Neuronal stem cell (in vitro differentiated cells): ENCODE results near the gene CPNE5.

ENCODE experiments used
- DNase-seq: peaks from one replicate; pipeline ENCODE4 v3.0.0-alpha.2; 2013; ENCODE audit warnings: low spot score
- H2AFZ ChIP-seq: one replicate; pipeline ENCODE4 v1.6.1; 2013; ENCODE audit warnings: mild to moderate bottlenecking, low read length, inconsistent platforms
- H2AK5ac ChIP-seq: 2 replicates; pipeline ENCODE4 v1.6.1; 2013; ENCODE audit warnings: low read depth, mild to moderate bottlenecking, inconsistent platforms, low read length, moderate library complexity, mixed read lengths
- H2BK120ac ChIP-seq: 2 replicates; pipeline ENCODE4 v1.6.1; 2013; ENCODE audit warnings: low read depth, mild to moderate bottlenecking, inconsistent platforms, low read length, moderate library complexity, mixed read lengths
- H2BK12ac ChIP-seq: one replicate; pipeline ENCODE4 v1.6.1; 2013; ENCODE audit warnings: low read length, inconsistent platforms
- H2BK15ac ChIP-seq: 2 replicates; pipeline ENCODE4 v1.6.1; 2013; ENCODE audit warnings: mild to moderate bottlenecking, low read length, inconsistent platforms, mixed read lengths
- H2BK5ac ChIP-seq: one replicate; pipeline ENCODE4 v1.6.1; 2013; ENCODE audit warnings: inconsistent platforms, mild to moderate bottlenecking, low read length, moderate library complexity
- H3K14ac ChIP-seq: one replicate; pipeline ENCODE4 v1.6.1; 2013; ENCODE audit warnings: low read length, inconsistent platforms
- H3K18ac ChIP-seq: 2 replicates; pipeline ENCODE4 v1.6.1; 2013; ENCODE audit warnings: low read length, inconsistent platforms
- H3K23ac ChIP-seq: 2 replicates; pipeline ENCODE4 v1.6.1; 2013; ENCODE audit warnings: low read depth, mild to moderate bottlenecking, mixed read lengths, low read length, inconsistent platforms; ENCODE audit not compliant: poor library complexity
- H3K27ac ChIP-seq: replicated peaks from 3 replicates; pipeline ENCODE4 v1.5.1; 2013; ENCODE audit warnings: low read length, inconsistent platforms
- H3K27me3 ChIP-seq, 3 experiments: 2 replicates each; pipeline ENCODE4 v1.6.1; 2013; ENCODE audit warnings: low read length in 3 of 3, mild to moderate bottlenecking in 2 of 3, inconsistent platforms in 1 of 3, low read depth in 1 of 3, mixed read lengths in 1 of 3, moderate library complexity in 1 of 3; ENCODE audit not compliant: control insufficient read depth in 3 of 3, insufficient read depth in 3 of 3
- H3K36me3 ChIP-seq, 2 donors: replicated peaks in 1 of 2; 2 replicates each; pipeline ENCODE4 v1.6.1; 2013; ENCODE audit warnings: low read length in 2 of 2; ENCODE audit not compliant: control insufficient read depth in 2 of 2, insufficient read depth in 2 of 2
- H3K4ac ChIP-seq: 2 replicates; pipeline ENCODE4 v1.6.1; 2013; ENCODE audit warnings: inconsistent platforms, mild to moderate bottlenecking, low read length, moderate library complexity
- H3K4me1 ChIP-seq, 2 donors: 1 replicate in 1 of 2; 2 replicates in 1 of 2; pipeline ENCODE4 v1.6.1; 2013; ENCODE audit warnings: low read length in 2 of 2, low read depth in 1 of 2; ENCODE audit not compliant: control insufficient read depth in 2 of 2, insufficient read depth in 1 of 2
- H3K4me2 ChIP-seq: one replicate; pipeline ENCODE4 v1.6.1; 2013; ENCODE audit warnings: mild to moderate bottlenecking, low read length, inconsistent platforms; ENCODE audit not compliant: insufficient read depth, poor library complexity, severe bottlenecking
- H3K4me3 ChIP-seq, 2 donors: 2 replicates each; pipeline ENCODE4 v1.5.1; 2013; ENCODE audit warnings: low read length in 2 of 2, mild to moderate bottlenecking in 2 of 2, inconsistent platforms in 1 of 2, moderate library complexity in 1 of 2
- H3K79me1 ChIP-seq: one replicate; pipeline ENCODE4 v1.6.1; 2013; ENCODE audit warnings: low read depth, mild to moderate bottlenecking, inconsistent platforms, low read length, moderate library complexity
- H3K9ac ChIP-seq: one replicate; pipeline ENCODE4 v1.6.1; 2013; ENCODE audit warnings: mild to moderate bottlenecking, low read depth, low read length, inconsistent platforms; ENCODE audit not compliant: poor library complexity
- H3K9me3 ChIP-seq, 2 donors: replicated peaks in 1 of 2; 2 replicates each; pipeline versions ENCODE3 to v1.6.1; 2013; ENCODE audit warnings: low read length in 2 of 2, mild to moderate bottlenecking in 2 of 2, inconsistent platforms in 1 of 2, low read depth in 1 of 2, mixed read lengths in 1 of 2, moderate library complexity in 1 of 2; ENCODE audit not compliant: control insufficient read depth in 2 of 2, insufficient read depth in 1 of 2
- H4K8ac ChIP-seq: one replicate; pipeline ENCODE4 v1.6.1; 2013; ENCODE audit warnings: low read depth, mild to moderate bottlenecking, inconsistent platforms, low read length, moderate library complexity
- H4K91ac ChIP-seq: one replicate; pipeline ENCODE4 v1.6.1; 2013; ENCODE audit warnings: low read length, low read depth, mild to moderate bottlenecking, inconsistent platforms; ENCODE audit not compliant: poor library complexity
- WGBS, 2 donors: extraction: QIAGEN DNeasy Blood & Tissue Kit; methylation state at CpG; one replicate each; pipeline ENCODE4 v1.1.7; 2013; ENCODE audit warnings: missing lambda C conversion rate in 2 of 2, mixed read lengths in 1 of 2; ENCODE audit not compliant: insufficient read length in 2 of 2, insufficient replicate concordance in 1 of 2; ENCODE audit errors: extremely low coverage in 2 of 2; 5-methylcytosine and 5-hydroxymethylcytosine counted together

CPNE5 gene

DNA sequence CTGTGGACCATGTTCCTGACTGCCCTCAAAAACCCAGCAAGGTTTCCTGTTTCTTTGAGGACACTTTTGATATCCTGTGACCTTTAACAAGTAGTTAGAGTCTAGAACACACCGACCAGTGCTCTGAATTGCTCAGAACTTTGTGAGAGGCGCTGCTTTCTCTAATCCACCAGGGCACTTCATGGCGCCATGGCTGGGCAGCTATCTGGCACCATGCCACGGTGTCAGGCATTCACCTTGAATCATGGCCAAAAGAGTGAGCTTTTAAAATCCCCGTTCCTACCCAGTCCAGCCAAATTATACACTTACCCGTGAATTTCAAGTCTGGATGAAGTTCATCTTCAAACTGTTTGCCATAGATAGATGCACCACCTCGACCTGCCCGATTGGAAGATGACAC lies 17.0 kb upstream of the CPNE5 start:
- Histone ChIP-seq H3K4me1 (peaks cover 6 to 7% of the 10 kb centered on the region in 2 donors), H3K14ac (no peak overlapping the region), H2AK5ac (no peak overlapping the region), H3K4me2 (no peak overlapping the region), H4K8ac (no peak overlapping the region), H2BK120ac (no peak overlapping the region), H2AFZ (no peak overlapping the region), H2BK15ac (no peak overlapping the region), H3K18ac (no peak overlapping the region), H2BK5ac (no peak overlapping the region), H3K4ac (no peak overlapping the region), H2BK12ac (no peak overlapping the region), H3K27ac (no peak overlapping the region), H4K91ac (no peak overlapping the region), H3K9ac (no peak overlapping the region), H3K9me3 (no peaks in the 10 kb centered on the region), H3K4me3 (no peak overlapping the region), H3K79me1 (no peaks in the 10 kb centered on the region), H3K27me3 (no peaks in the 10 kb centered on the region), H3K23ac (no peak overlapping the region), H3K36me3 (peaks cover 15 to 85% of the 10 kb centered on the region in 2 donors)
- WGBS, 2 donors: no CpG with 5 or more reads among the region's 8 CpGs
- no peak for DNase-seq

DNA sequence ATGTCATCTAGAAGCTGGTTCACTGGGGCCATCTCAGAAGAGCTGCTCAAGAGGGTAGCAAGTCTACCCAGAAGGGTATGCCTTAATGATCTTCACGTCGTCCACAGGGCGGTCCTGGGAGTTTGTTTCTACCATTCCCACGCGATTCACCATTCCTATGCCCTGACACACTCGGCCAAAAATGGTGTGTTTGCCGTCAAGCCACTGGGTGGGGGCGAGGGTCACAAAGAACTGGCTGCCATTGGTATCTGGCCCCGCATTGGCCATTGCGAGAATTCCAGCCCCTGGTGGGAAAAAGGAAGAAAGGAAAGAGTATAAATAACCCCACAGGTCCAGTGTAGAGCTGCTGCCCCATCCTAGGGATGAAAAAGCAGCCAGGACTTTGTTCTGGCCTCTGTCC lies 16.5 kb upstream of the CPNE5 start:
- Histone ChIP-seq H3K4me2 (no peak overlapping the region), H4K91ac (no peak overlapping the region), H3K9me3 (peaks cover 0 to 2% of the 10 kb centered on the region in 2 donors), H3K4me3 (no peak overlapping the region), H2AFZ (no peak overlapping the region), H3K36me3 (peaks cover 15 to 79% of the 10 kb centered on the region in 2 donors), H3K4ac (no peak overlapping the region), H3K79me1 (no peaks in the 10 kb centered on the region), H3K14ac (no peak overlapping the region), H3K18ac (no peak overlapping the region), H2BK120ac (no peak overlapping the region), H2BK12ac (no peak overlapping the region), H4K8ac (no peak overlapping the region), H2BK5ac (no peak overlapping the region), H2BK15ac (no peak overlapping the region), H3K9ac (no peak overlapping the region), H2AK5ac (no peak overlapping the region), H3K23ac (no peak overlapping the region), H3K4me1 (peaks cover 6 to 7% of the 10 kb centered on the region in 2 donors), H3K27me3 (no peaks in the 10 kb centered on the region), H3K27ac (no peak overlapping the region)
- no peak for DNase-seq
- WGBS, 2 donors: no CpG with 5 or more reads among the region's 10 CpGs

DNA sequence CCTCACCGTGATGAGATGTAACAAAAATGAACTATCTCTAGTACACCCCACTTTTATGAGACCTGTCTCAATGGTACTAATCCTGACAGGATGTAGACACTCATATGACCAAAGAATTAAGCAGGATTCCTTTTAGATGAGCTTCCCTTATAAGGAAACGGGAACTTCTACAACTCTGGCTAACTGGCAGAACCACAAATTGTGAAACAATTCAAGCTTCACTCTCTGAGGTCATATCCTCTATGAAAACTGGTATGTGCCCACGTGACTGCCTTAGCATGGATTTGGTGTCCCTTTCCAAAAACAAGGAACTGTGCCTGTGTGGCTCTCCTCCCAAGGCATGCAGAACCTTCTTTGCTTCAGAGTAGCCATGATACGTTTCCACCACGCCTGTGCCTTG lies 14.1 kb upstream of the CPNE5 start:
- no peak for DNase-seq
- H2AK5ac ChIP-seq: no peak overlapping the region

DNA sequence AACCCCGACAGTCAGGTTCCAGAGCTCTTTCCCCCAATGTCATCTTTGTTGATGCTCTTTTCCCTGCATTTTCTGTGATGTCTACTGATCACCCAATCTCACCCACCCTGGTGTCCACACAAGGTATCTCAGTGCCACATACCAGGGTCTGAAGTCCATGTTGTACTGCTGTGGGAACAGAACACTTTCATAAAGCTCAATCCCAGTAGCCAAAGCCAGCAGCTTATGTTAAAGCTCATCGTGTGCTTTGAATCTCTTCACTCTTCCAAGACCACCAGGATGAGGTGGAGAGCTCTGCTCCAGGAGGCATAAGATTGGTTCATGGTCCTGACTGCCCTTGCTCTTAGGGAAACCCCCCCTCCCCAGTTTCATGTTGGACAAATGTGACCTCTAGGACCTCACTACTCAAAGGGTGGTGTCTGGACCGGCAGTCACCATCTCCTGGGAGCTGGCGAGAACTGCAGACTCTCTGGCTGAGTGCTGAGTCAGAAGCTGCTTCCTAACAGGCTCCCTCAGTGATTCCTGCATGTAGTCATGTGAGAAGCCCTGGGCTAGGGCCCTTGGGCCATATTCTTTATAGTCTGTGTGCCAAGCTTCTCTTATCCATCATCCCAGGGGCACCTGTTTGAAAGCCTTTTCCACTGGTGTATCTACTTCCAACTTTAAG lies 13.4 kb upstream of the CPNE5 start:
- H3K4me1 ChIP-seq: peaks cover 9 to 12% of the 10 kb centered on the region in 2 donors
- peaks cover 0 to 2% of the 10 kb centered on the region in 2 donors for H3K9me3 ChIP-seq

More for the DNA sequence above, 14.1 kb upstream of the CPNE5 start:
- Histone ChIP-seq H3K36me3 (peaks cover 16 to 64% of the 10 kb centered on the region in 2 donors), H2AFZ (no peak overlapping the region), H3K18ac (no peak overlapping the region), H3K9ac (no peak overlapping the region), H4K8ac (no peak overlapping the region), H3K14ac (no peak overlapping the region), H3K4me3 (no peak overlapping the region), H3K4me2 (no peak overlapping the region), H2BK15ac (no peak overlapping the region), H3K79me1 (no peaks in the 10 kb centered on the region), H3K4me1 (peaks cover 5 to 12% of the 10 kb centered on the region in 2 donors), H3K23ac (no peak overlapping the region), H2BK5ac (no peak overlapping the region), H2BK120ac (no peak overlapping the region), H3K27ac (no peak overlapping the region), H3K9me3 (peaks cover 0 to 2% of the 10 kb centered on the region in 2 donors), H3K27me3 (no peaks in the 10 kb centered on the region), H2BK12ac (no peak overlapping the region), H4K91ac (no peak overlapping the region), H3K4ac (no peak overlapping the region)
- WGBS, 2 donors: no CpG with 5 or more reads among the region's 5 CpGs

More for the DNA sequence above, 13.4 kb upstream of the CPNE5 start:
- no peak overlapping the region for H2AK5ac ChIP-seq
- H3K27ac ChIP-seq: no peak overlapping the region
- H3K79me1 ChIP-seq: no peaks in the 10 kb centered on the region
- no peak overlapping the region for H2AFZ ChIP-seq
- no peak overlapping the region for H3K18ac ChIP-seq
- no peak overlapping the region for H4K8ac ChIP-seq
- no peak overlapping the region for H3K4ac ChIP-seq
- no peak for DNase-seq
- H3K23ac ChIP-seq: no peak overlapping the region
- WGBS, 2 donors: no CpG with 5 or more reads among the region's 4 CpGs
- H3K4me2 ChIP-seq: no peak overlapping the region
- no peak overlapping the region for H2BK15ac ChIP-seq
- H2BK120ac ChIP-seq: no peak overlapping the region
- H3K36me3 ChIP-seq: peaks cover 16 to 59% of the 10 kb centered on the region in 2 donors
- H2BK5ac ChIP-seq: no peak overlapping the region
- H2BK12ac ChIP-seq: no peak overlapping the region
- no peak overlapping the region for H3K4me3 ChIP-seq
- no peaks in the 10 kb centered on the region for H3K27me3 ChIP-seq
- no peak overlapping the region for H3K9ac ChIP-seq
- no peak overlapping the region for H3K14ac ChIP-seq
- H4K91ac ChIP-seq: no peak overlapping the region
